ENCODE data around the gene ZNRF4. TPM values are rescaled to one million over a fixed set of nuclear protein-coding genes. Genes with fewer than 3 reads are reported as not detected.
"Not testable (repeated sequence)": the region's sequence is repeated elsewhere in the genome, so short reads cannot be mapped to it uniquely, and the experiment has no call there.

The ZNRF4 gene
- total RNA-seq, 4 donors from 2014 or later: not detected

DNA sequence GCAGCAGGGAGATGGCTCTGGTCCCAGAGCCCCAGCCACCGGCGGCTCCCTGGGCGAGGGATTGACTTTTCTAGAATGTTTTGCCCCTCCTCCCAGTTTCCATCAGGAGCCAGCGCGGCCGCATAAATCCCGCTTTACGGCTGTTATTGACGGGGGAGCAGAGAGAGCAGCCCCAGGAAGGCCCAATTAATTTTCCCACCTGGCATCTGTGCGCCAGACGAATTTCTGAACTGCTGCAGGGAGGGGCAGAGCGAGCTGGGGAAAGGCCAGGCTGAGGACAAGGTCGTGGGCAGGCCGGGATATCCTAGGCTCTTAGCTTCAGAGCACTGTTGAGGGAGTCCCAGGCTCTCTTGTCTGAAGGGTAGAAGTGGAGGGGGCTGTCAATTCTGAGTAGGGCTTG is 24.7 kb downstream of the ZNRF4 start:
- no peaks in the 10 kb centered on the region for H3K4me1 ChIP-seq
- peaks cover 0 to 7% of the 10 kb centered on the region in 2 donors for H3K9me3 ChIP-seq
- no peaks in the 10 kb centered on the region for H3K36me3 ChIP-seq
- intact Hi-C loops (cut with DNase I; ENCODE audit: low total_unique reads): no loop called here
- H3K27me3 ChIP-seq: peaks cover 0 to 26% of the 10 kb centered on the region in 2 donors
- H3K27ac ChIP-seq: no peak overlapping the region
- TF ChIP-seq, protein P1, sequence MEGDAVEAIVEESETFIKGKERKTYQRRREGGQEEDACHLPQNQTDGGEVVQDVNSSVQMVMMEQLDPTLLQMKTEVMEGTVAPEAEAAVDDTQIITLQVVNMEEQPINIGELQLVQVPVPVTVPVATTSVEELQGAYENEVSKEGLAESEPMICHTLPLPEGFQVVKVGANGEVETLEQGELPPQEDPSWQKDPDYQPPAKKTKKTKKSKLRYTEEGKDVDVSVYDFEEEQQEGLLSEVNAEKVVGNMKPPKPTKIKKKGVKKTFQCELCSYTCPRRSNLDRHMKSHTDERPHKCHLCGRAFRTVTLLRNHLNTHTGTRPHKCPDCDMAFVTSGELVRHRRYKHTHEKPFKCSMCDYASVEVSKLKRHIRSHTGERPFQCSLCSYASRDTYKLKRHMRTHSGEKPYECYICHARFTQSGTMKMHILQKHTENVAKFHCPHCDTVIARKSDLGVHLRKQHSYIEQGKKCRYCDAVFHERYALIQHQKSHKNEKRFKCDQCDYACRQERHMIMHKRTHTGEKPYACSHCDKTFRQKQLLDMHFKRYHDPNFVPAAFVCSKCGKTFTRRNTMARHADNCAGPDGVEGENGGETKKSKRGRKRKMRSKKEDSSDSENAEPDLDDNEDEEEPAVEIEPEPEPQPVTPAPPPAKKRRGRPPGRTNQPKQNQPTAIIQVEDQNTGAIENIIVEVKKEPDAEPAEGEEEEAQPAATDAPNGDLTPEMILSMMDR (IDR thresholded peaks at IDR 0.05): no peak
- no peak for TF ChIP-seq POLR2A (IDR thresholded peaks at IDR 0.05)
- no peak overlapping the region for H3K4me3 ChIP-seq
- no peak for DNase-seq

DNA sequence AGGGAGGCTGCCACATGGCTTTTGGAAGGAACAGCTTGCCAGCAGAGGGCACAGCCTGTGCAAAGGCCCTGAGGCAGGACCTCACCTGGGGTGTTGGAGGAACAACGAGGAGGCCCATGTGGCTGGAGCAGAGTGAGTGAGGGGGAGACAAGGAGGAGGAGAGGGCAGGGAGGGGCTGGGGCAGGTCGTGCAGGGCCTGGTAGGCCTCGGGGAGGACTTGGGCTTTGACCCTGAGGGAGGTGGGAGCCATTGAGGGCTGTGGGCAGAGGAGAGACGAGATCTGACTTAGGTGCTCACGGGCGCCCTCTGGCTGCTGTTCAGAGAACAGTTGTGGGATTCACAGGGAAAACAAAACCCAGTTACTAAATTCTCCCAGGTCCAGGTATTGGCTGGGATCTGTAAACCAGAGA is 25.2 kb downstream of the ZNRF4 start:
- H3K4me3 ChIP-seq: no peak overlapping the region
- H3K27me3 ChIP-seq: peaks cover 0 to 26% of the 10 kb centered on the region in 2 donors
- H3K4me1 ChIP-seq: no peaks in the 10 kb centered on the region
- intact Hi-C loops (cut with DNase I; ENCODE audit: low total_unique reads): no loop called here
- peaks cover 0 to 7% of the 10 kb centered on the region in 2 donors for H3K9me3 ChIP-seq
- H3K36me3 ChIP-seq: no peaks in the 10 kb centered on the region
- no peak for DNase-seq
- H3K27ac ChIP-seq: no peak overlapping the region
- TF ChIP-seq, protein P1 (IDR thresholded peaks at IDR 0.05): peak in 1 of 4 experiments; percentile 6
- no peak for TF ChIP-seq POLR2A (IDR thresholded peaks at IDR 0.05)

DNA sequence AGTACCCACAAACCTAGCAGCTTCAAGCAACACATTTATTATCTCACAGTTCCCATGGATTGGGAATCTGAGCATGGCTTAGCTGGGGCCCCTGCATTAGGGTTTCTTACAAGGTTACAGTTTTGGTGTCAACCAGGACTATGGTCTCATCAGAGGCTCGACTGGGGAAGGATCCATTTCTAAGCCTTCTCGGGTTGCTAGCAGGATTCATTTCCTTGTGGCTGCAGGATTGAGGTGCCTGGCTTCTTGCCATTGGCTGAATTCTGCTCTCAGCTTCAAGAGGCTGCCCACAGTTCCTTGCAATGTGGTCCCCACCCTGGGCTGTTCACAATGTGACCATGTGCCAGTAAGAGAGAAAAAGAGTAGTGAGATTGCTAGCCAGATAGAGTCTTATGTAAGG is 26.7 kb downstream of the ZNRF4 start:
- no peak overlapping the region for H3K4me3 ChIP-seq
- H3K27ac ChIP-seq: no peak overlapping the region
- H3K27me3 ChIP-seq: peaks cover 0 to 26% of the 10 kb centered on the region in 2 donors
- no peak for DNase-seq
- intact Hi-C loops (cut with DNase I; ENCODE audit: low total_unique reads): no loop called here
- H3K4me1 ChIP-seq: no peaks in the 10 kb centered on the region
- no peaks in the 10 kb centered on the region for H3K36me3 ChIP-seq
- TF ChIP-seq, protein P1 (IDR thresholded peaks at IDR 0.05): no peak
- TF ChIP-seq POLR2A (IDR thresholded peaks at IDR 0.05): no peak
- H3K9me3 ChIP-seq: peaks cover 0 to 7% of the 10 kb centered on the region in 2 donors

DNA sequence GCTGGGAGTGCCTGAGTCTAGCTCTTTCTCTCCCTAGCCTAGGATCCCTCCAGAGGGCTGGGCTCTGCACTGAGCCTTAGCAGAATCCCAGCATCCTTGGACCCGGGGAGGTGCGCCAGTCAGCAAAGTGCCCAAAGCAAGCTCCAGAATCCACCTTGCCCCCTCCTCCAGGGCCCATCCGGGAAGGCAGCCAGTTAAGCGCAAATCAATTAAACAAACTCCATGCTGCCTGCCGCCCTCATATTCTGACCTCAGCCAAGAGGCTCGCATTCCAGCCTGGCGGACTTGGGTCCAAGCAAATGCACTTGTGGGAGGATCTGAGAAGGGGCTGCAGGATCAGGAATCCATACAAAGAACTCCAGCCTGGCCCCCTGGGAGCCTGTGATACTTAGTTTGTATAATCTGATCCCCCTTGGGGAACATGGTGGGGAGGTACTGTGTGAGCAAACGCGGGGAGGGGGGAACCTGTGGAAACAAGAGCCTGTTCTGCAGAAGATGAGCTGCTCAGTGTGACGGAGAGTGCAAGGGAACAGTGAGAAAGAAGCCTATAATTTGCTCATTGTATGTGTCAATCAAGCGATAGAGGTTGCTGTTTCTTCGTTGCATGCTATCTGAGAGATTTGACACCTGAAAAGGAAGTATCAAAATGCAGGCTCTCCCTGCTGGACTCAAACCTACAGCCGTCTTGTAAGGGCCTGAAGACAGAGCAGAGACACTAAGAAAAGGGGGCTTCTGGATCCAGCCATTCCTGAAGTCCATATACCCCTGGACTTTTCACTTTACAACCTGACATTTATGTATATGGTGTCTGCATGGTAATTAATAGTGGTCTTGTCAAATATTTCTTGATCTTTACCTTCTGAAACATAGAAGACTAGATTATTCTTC is 29.4 kb downstream of the ZNRF4 start:
- intact Hi-C loops (cut with DNase I; ENCODE audit: low total_unique reads): no loop called here
- H3K27ac ChIP-seq: no peak overlapping the region
- H3K27me3 ChIP-seq: peaks cover 0 to 9% of the 10 kb centered on the region in 2 donors
- peaks cover 0 to 7% of the 10 kb centered on the region in 2 donors for H3K9me3 ChIP-seq
- no peaks in the 10 kb centered on the region for H3K4me1 ChIP-seq
- no peak for DNase-seq
- no peaks in the 10 kb centered on the region for H3K36me3 ChIP-seq
- TF ChIP-seq, protein P1 (IDR thresholded peaks at IDR 0.05): no peak
- TF ChIP-seq POLR2A (IDR thresholded peaks at IDR 0.05): no peak
- H3K4me3 ChIP-seq: no peak overlapping the region

DNA sequence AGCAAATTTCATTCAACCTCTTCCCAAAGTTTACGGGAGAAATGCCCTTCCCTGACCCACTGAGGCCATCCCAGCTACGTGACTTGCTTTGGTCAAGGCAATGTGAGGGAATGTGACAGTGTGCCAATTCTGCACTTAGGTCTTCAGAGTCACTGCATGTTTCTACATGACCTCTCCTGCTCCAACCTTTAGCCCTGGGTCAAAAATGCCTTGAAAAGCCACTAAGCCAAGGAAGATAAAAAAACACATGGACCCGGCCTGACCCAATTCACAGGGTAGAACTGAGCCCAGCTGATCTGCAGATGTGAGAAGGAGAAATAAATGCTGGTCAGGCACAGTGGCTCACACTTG is 30.0 kb downstream of the ZNRF4 start:
- Histone ChIP-seq H3K27ac (no peak overlapping the region), H3K4me1 (no peaks in the 10 kb centered on the region), H3K36me3 (no peaks in the 10 kb centered on the region), H3K27me3 (peaks cover 0 to 5% of the 10 kb centered on the region in 2 donors), H3K4me3 (no peak overlapping the region), H3K9me3 (peaks cover 0 to 7% of the 10 kb centered on the region in 2 donors)
- TF ChIP-seq, protein P1 (IDR thresholded peaks at IDR 0.05): no peak
- no peak for TF ChIP-seq POLR2A (IDR thresholded peaks at IDR 0.05)
- no peak for DNase-seq
- intact Hi-C loops (cut with DNase I; ENCODE audit: low total_unique reads): no loop called here

DNA sequence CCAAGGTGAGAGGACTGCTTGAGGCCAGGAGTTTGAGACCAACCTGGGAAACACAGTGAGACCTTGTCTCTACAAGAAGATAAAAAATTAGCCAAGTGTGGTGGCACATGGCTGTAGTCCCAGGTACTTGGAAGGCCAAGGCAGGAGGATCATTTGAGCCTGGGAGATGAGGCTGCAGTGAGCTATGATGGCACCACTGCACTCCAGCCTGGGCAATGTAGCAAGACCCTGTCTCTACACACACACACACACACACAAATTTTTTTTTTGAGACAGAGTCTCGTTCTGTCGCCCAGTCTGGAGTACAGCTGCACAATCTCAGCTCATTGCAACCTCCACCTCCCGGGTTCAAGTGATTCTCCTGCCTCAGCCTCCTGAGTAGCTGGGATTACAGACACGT is 30.4 kb downstream of the ZNRF4 start:
- DNase-seq; H3K36me3 ChIP-seq; intact Hi-C loops (cut with DNase I; ENCODE audit: low total_unique reads); H3K27me3 ChIP-seq; H3K4me1 ChIP-seq; H3K27ac ChIP-seq; H3K4me3 ChIP-seq; H3K9me3 ChIP-seq: not testable (repeated sequence)

Data from uterus (tissue), 4 donors.